Heart left ventricle (tissue), 13 donors: Measurements from ENCODE around the gene HOXB3.

Source experiments
- POLR2A ChIP-seq, 2 donors: fragments of 450-650 bp; IDR thresholded peaks; one replicate each; pipeline ENCODE4 v1.6.1; 2017; ENCODE audit warnings: antibody characterized with exemption in 2 of 2, mild to moderate bottlenecking in 2 of 2, moderate library complexity in 2 of 2
- TF ChIP-seq, protein P1 (sequence below), 12 donors: fragments of 200-600 bp; sonication (generic) in 4 of 12; IDR thresholded peaks; one replicate each; pipeline versions ENCODE4 v1.5.0 to v1.8.0; 2018 to 2022; ENCODE audit warnings: antibody characterized with exemption in 12 of 12, mild to moderate bottlenecking in 5 of 12
- donor health status: ischemic (EF 13 %, LVEDD 7.1; RV severe dilation, severe dysfunction).
- donor health status: DM: no; HTN: yes; CAD: no.
- donor health status: DM: no; HTN: no; CAD: no.
- donor health status: ischemic (EF 25% LVEDD 6.9; RV normal size, moderate dysfunction).
- donor health status: ischemic (EF 25% LVEDD 5.7; RV mildly dilated, moderate dysfunction).
- donor health status: ischemic (EF 35%, LVEDD 5.7; RV mildly dilated, moderate dysfunction).
- donor health status: nonischemic (EF 11% LVEDD 7.7; RV severe dilation, severe dysfunction).
- donor health status: DM: yes; HTN: yes; CAD: no.
- donor health status: PGD.
- donor health status: ischemic (EF 29% LVEDD 5.4; RV normal size, mild dysfunction).
- donor health status: nonischemic (EF 23%, LVEDD 6.1; RV moderate dilation, normal function).

GRCh38 chr17:48547808-48548522 is 42.1 kb downstream of the HOXB3 start:
- TF ChIP-seq, protein P1, sequence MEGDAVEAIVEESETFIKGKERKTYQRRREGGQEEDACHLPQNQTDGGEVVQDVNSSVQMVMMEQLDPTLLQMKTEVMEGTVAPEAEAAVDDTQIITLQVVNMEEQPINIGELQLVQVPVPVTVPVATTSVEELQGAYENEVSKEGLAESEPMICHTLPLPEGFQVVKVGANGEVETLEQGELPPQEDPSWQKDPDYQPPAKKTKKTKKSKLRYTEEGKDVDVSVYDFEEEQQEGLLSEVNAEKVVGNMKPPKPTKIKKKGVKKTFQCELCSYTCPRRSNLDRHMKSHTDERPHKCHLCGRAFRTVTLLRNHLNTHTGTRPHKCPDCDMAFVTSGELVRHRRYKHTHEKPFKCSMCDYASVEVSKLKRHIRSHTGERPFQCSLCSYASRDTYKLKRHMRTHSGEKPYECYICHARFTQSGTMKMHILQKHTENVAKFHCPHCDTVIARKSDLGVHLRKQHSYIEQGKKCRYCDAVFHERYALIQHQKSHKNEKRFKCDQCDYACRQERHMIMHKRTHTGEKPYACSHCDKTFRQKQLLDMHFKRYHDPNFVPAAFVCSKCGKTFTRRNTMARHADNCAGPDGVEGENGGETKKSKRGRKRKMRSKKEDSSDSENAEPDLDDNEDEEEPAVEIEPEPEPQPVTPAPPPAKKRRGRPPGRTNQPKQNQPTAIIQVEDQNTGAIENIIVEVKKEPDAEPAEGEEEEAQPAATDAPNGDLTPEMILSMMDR (IDR thresholded peaks at IDR 0.05), result no peak
- TF ChIP-seq POLR2A (IDR thresholded peaks at IDR 0.05), result no peak
